ENCODE data around the gene STAU1.

STAU1 gene

DNA sequence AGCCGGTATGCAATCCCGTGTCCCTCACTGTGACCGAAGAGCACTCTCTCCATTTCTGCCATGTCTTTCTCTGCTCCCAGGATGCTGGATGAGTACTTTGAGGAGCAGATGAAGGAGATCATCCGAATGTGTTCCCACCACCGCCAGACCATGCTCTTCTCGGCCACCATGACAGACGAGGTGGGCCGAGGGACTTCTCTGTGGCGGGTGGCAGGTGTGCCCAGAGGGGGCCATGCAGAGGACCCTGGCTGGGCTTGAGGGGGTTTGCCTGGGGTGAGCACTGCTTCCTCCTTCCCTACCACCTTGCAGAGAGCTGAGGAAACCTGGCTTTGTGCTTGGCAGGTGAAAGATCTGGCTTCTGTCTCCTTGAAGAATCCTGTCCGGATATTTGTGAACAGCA is 45.1 kb upstream of the STAU1 start:
- no peak for DNase-seq
- H4K91ac ChIP-seq (ENCODE audit: low read depth, low read length): no peak overlapping the region
- no peak overlapping the region for H3K14ac ChIP-seq (ENCODE audit: low read length)
- H3K4me3 ChIP-seq (ENCODE audit: low read depth, low read length): no peak overlapping the region
- no peak overlapping the region for H3K4ac ChIP-seq (ENCODE audit: low read depth, low read length)
- no CpG with 5 or more reads among the region's 10 CpGs for WGBS (ENCODE audit: extremely low coverage, insufficient coverage, insufficient read length)
- no peak overlapping the region for H4K8ac ChIP-seq (ENCODE audit: low read depth, low read length)
- no peak overlapping the region for H3K18ac ChIP-seq (ENCODE audit: low read length)
- no peak overlapping the region for H2BK120ac ChIP-seq (ENCODE audit: insufficient read depth, low read length, poor library complexity)
- no peaks in the 10 kb centered on the region for H3K79me2 ChIP-seq (ENCODE audit: control insufficient read depth, insufficient read depth, low read length, poor library complexity)
- H3K4me2 ChIP-seq (ENCODE audit: low read length): no peak overlapping the region
- H2AFZ ChIP-seq (ENCODE audit: insufficient read depth, low read length, poor library complexity): no peak overlapping the region
- peaks cover 6% of the 10 kb centered on the region for H3K79me1 ChIP-seq (ENCODE audit: low read length)
- H3K27ac ChIP-seq (ENCODE audit: low read depth, low read length): no peak overlapping the region
- H3K36me3 ChIP-seq (ENCODE audit: control insufficient read depth in 1 of 2, insufficient read depth in 2 of 2, low read length in 2 of 2): peaks cover 45 to 56% of the 10 kb centered on the region in 2 experiments
- H3K4me1 ChIP-seq (ENCODE audit: control insufficient read depth in 1 of 2, insufficient read depth in 2 of 2, low read length in 2 of 2): peaks cover 11 to 18% of the 10 kb centered on the region in 2 experiments
- peaks cover 4% of the 10 kb centered on the region for H3K9me3 ChIP-seq (ENCODE audit: insufficient read depth, low read depth, low read length)
- no peak overlapping the region for H2BK5ac ChIP-seq (ENCODE audit: low read depth, low read length, poor library complexity)
- H2BK12ac ChIP-seq (ENCODE audit: low read length): no peak overlapping the region
- H4K12ac ChIP-seq (ENCODE audit: low read depth, low read length): no peak overlapping the region
- H2AK5ac ChIP-seq (ENCODE audit: low read length): no peak overlapping the region
- H3K9ac ChIP-seq (ENCODE audit: low read length): no peak overlapping the region
- H3K27me3 ChIP-seq (ENCODE audit: insufficient read depth, low read length): no peaks in the 10 kb centered on the region
- H3K23ac ChIP-seq (ENCODE audit: low read length): no peak overlapping the region

DNA sequence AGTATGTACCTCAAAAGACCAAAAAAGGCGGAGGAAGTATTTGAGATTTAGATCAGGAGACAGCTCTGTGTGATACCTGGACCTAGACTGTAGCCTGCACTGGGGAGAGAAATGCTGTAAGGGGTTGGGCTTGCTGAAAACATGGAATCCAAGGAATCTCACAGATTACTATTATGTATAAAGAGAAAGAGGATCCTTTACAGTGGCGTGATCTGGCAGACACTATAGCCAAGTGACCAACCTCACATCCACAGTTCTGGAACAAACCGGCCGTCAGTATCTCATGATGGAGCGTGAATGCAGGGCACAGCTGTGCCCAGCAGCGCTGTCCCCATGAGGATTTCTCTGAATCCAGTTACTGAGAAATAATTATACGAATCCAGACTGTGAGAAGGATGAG is 43.3 kb upstream of the STAU1 start:
- H3K4me2 ChIP-seq (ENCODE audit: low read length): no peak overlapping the region
- H3K27me3 ChIP-seq (ENCODE audit: insufficient read depth, low read length): no peaks in the 10 kb centered on the region

DNA sequence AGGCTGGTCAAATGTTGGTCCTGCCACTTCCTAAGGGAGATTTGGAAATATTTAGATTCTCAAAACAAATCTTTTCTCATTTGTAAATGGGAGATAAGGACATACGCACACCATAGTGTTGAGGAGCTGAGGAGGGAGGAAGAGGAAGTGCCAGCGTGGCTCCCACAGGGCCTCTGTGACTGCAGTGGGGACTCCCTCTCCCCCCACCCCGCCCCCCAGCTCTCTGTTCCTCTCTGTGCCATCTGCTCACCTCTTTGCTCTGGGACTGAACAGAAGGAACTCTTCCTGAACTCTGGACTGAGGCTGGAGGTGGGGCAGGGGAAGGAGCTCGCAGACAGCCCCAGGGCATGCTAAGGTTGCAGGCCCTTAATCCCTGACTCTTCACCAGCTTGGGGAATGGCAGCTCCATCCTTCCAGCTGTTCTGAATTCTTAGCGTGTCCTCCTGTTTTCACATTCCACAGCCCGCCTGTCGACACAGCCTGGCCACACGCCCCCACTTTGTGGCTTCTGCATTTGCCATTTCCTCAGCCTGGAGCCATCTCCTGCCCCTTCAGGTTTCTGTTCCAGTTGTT is 42.5 kb upstream of the STAU1 start:
- Histone ChIP-seq H3K4ac (ENCODE audit: low read depth, low read length) (no peak overlapping the region), H4K91ac (ENCODE audit: low read depth, low read length) (peak overlapping the region; percentile 30), H3K9ac (ENCODE audit: low read length) (no peak overlapping the region), H3K4me3 (ENCODE audit: low read depth, low read length) (no peak overlapping the region), H4K8ac (ENCODE audit: low read depth, low read length) (no peak overlapping the region), H3K27ac (ENCODE audit: low read depth, low read length) (peak overlapping the region; percentile 85), H3K79me2 (ENCODE audit: control insufficient read depth, insufficient read depth, low read length, poor library complexity) (no peaks in the 10 kb centered on the region), H3K4me2 (ENCODE audit: low read length) (no peak overlapping the region), H2AK5ac (ENCODE audit: low read length) (no peak overlapping the region), H4K12ac (ENCODE audit: low read depth, low read length) (no peak overlapping the region), H3K4me1 (ENCODE audit: control insufficient read depth in 1 of 2, insufficient read depth in 2 of 2, low read length in 2 of 2) (peaks cover 11 to 18% of the 10 kb centered on the region in 2 experiments), H2BK120ac (ENCODE audit: insufficient read depth, low read length, poor library complexity) (no peak overlapping the region), H3K79me1 (ENCODE audit: low read length) (peaks cover 6% of the 10 kb centered on the region), H2BK5ac (ENCODE audit: low read depth, low read length, poor library complexity) (no peak overlapping the region), H3K14ac (ENCODE audit: low read length) (no peak overlapping the region), H2AFZ (ENCODE audit: insufficient read depth, low read length, poor library complexity) (no peak overlapping the region), H3K23ac (ENCODE audit: low read length) (no peak overlapping the region), H2BK12ac (ENCODE audit: low read length) (no peak overlapping the region), H3K27me3 (ENCODE audit: insufficient read depth, low read length) (no peaks in the 10 kb centered on the region), H3K36me3 (ENCODE audit: control insufficient read depth in 1 of 2, insufficient read depth in 2 of 2, low read length in 2 of 2) (peaks cover 42 to 53% of the 10 kb centered on the region in 2 experiments), H3K9me3 (ENCODE audit: insufficient read depth, low read depth, low read length) (peaks cover 4% of the 10 kb centered on the region), H3K18ac (ENCODE audit: low read length) (no peak overlapping the region)
- no CpG with 5 or more reads among the region's 8 CpGs for WGBS (ENCODE audit: extremely low coverage, insufficient coverage, insufficient read length)
- peak; percentile 80 to 90 for DNase-seq

More for the DNA sequence above, 43.3 kb upstream of the STAU1 start:
- peak in 1 of 2 donors; percentile 52 for DNase-seq
- H3K4me1 ChIP-seq (ENCODE audit: control insufficient read depth in 1 of 2, insufficient read depth in 2 of 2, low read length in 2 of 2): peaks cover 11 to 18% of the 10 kb centered on the region in 2 experiments
- H4K8ac ChIP-seq (ENCODE audit: low read depth, low read length): no peak overlapping the region
- H3K14ac ChIP-seq (ENCODE audit: low read length): no peak overlapping the region
- no peak overlapping the region for H4K91ac ChIP-seq (ENCODE audit: low read depth, low read length)
- no peak overlapping the region for H3K23ac ChIP-seq (ENCODE audit: low read length)
- H3K27ac ChIP-seq (ENCODE audit: low read depth, low read length): peak overlapping the region; percentile 85
- no peak overlapping the region for H3K4ac ChIP-seq (ENCODE audit: low read depth, low read length)
- H3K79me1 ChIP-seq (ENCODE audit: low read length): peaks cover 6% of the 10 kb centered on the region
- peaks cover 41 to 52% of the 10 kb centered on the region in 2 experiments for H3K36me3 ChIP-seq (ENCODE audit: control insufficient read depth in 1 of 2, insufficient read depth in 2 of 2, low read length in 2 of 2)
- H3K79me2 ChIP-seq (ENCODE audit: control insufficient read depth, insufficient read depth, low read length, poor library complexity): no peaks in the 10 kb centered on the region
- peaks cover 4% of the 10 kb centered on the region for H3K9me3 ChIP-seq (ENCODE audit: insufficient read depth, low read depth, low read length)
- H2AK5ac ChIP-seq (ENCODE audit: low read length): no peak overlapping the region
- no peak overlapping the region for H3K18ac ChIP-seq (ENCODE audit: low read length)
- no peak overlapping the region for H2AFZ ChIP-seq (ENCODE audit: insufficient read depth, low read length, poor library complexity)
- H2BK5ac ChIP-seq (ENCODE audit: low read depth, low read length, poor library complexity): peak overlapping the region; percentile 75
- no peak overlapping the region for H2BK12ac ChIP-seq (ENCODE audit: low read length)
- H3K4me3 ChIP-seq (ENCODE audit: low read depth, low read length): no peak overlapping the region
- no peak overlapping the region for H2BK120ac ChIP-seq (ENCODE audit: insufficient read depth, low read length, poor library complexity)
- no CpG with 5 or more reads among the region's 7 CpGs for WGBS (ENCODE audit: extremely low coverage, insufficient coverage, insufficient read length)
- no peak overlapping the region for H4K12ac ChIP-seq (ENCODE audit: low read depth, low read length)
- no peak overlapping the region for H3K9ac ChIP-seq (ENCODE audit: low read length)

DNA sequence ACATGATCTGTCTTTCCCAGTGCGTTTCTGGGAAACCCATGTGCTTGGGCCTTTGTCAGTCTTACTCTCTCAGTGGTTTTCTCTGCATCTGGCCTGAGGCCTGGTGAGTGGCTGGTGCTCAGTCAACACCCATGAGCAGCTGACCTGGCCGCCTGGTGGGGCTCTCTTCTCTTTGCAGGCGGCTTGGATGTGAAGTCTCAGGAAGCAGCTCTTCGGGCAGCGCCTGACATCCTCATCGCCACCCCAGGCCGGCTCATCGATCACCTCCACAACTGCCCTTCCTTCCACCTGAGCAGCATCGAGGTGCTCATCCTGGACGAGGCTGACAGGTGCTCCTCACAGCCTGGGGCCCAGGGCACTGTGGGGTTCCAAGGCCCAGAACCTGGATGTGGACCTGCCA is 41.9 kb upstream of the STAU1 start:
- H3K4me3 ChIP-seq (ENCODE audit: low read depth, low read length): peak overlapping the region; percentile 10
- DNase-seq: no peak
- H3K9ac ChIP-seq (ENCODE audit: low read length): no peak overlapping the region
- H3K14ac ChIP-seq (ENCODE audit: low read length): peak overlapping the region; percentile 13
- H2AK5ac ChIP-seq (ENCODE audit: low read length): peak overlapping the region; percentile 49
- peaks cover 11 to 18% of the 10 kb centered on the region in 2 experiments for H3K4me1 ChIP-seq (ENCODE audit: control insufficient read depth in 1 of 2, insufficient read depth in 2 of 2, low read length in 2 of 2)
- peak overlapping the region; percentile 91 for H2BK12ac ChIP-seq (ENCODE audit: low read length)
- H3K18ac ChIP-seq (ENCODE audit: low read length): no peak overlapping the region
- H3K27me3 ChIP-seq (ENCODE audit: insufficient read depth, low read length): no peaks in the 10 kb centered on the region
- no peak overlapping the region for H2AFZ ChIP-seq (ENCODE audit: insufficient read depth, low read length, poor library complexity)
- peak overlapping the region; percentile 30 for H4K91ac ChIP-seq (ENCODE audit: low read depth, low read length)
- WGBS (ENCODE audit: extremely low coverage, insufficient coverage, insufficient read length): no CpG with 5 or more reads among the region's 10 CpGs
- peaks cover 4% of the 10 kb centered on the region for H3K9me3 ChIP-seq (ENCODE audit: insufficient read depth, low read depth, low read length)
- H4K12ac ChIP-seq (ENCODE audit: low read depth, low read length): no peak overlapping the region
- H3K36me3 ChIP-seq (ENCODE audit: control insufficient read depth in 1 of 2, insufficient read depth in 2 of 2, low read length in 2 of 2): peaks cover 47 to 52% of the 10 kb centered on the region in 2 experiments
- no peak overlapping the region for H3K4me2 ChIP-seq (ENCODE audit: low read length)
- peak overlapping the region; percentile 42 for H4K8ac ChIP-seq (ENCODE audit: low read depth, low read length)
- peaks cover 6% of the 10 kb centered on the region for H3K79me1 ChIP-seq (ENCODE audit: low read length)
- H2BK120ac ChIP-seq (ENCODE audit: insufficient read depth, low read length, poor library complexity): peak overlapping the region; percentile 26
- H3K79me2 ChIP-seq (ENCODE audit: control insufficient read depth, insufficient read depth, low read length, poor library complexity): no peaks in the 10 kb centered on the region
- H3K4ac ChIP-seq (ENCODE audit: low read depth, low read length): no peak overlapping the region
- peak overlapping the region; percentile 65 for H3K27ac ChIP-seq (ENCODE audit: low read depth, low read length)
- peak overlapping the region; percentile 14 for H2BK5ac ChIP-seq (ENCODE audit: low read depth, low read length, poor library complexity)
- H3K23ac ChIP-seq (ENCODE audit: low read length): no peak overlapping the region
